Fibroblast of lung (primary cell): ENCODE results near the gene ENPP7. TPM values are rescaled to one million over a fixed set of nuclear protein-coding genes. Genes with fewer than 3 reads are reported as not detected.

Experiments
- DNase-seq, 2 donors: peaks; one replicate each; pipeline versions ENCODE4 v3.0.0 to v3.0.0-alpha.2; 2010; ENCODE audit warnings: low read depth in 2 of 2
- H2AFZ ChIP-seq: 2 replicates; pipeline ENCODE4 v1.5.1; 2012; ENCODE audit warnings: low read length, control low read depth, inconsistent platforms
- H3K27ac ChIP-seq: 2 replicates; pipeline ENCODE4 v1.5.1; 2011; ENCODE audit warnings: low read length, control low read depth; ENCODE audit not compliant: insufficient read depth
- H3K27me3 ChIP-seq: 2 replicates; pipeline ENCODE4 v1.5.1; 2011; ENCODE audit warnings: mild to moderate bottlenecking, low read length; ENCODE audit not compliant: control insufficient read depth, insufficient read depth
- H3K36me3 ChIP-seq: 2 replicates; pipeline ENCODE4 v1.5.1; 2011; ENCODE audit warnings: low read length; ENCODE audit not compliant: control insufficient read depth, insufficient read depth
- H3K4me1 ChIP-seq: 2 replicates; pipeline ENCODE4 v1.5.1; 2011; ENCODE audit warnings: low read length; ENCODE audit not compliant: control insufficient read depth, insufficient read depth; ENCODE audit errors: extremely low read depth
- H3K4me2 ChIP-seq: 2 replicates; pipeline ENCODE4 v1.5.1; 2011; ENCODE audit warnings: low read length, control low read depth; ENCODE audit not compliant: insufficient read depth; ENCODE audit errors: extremely low read depth
- H3K4me3 ChIP-seq, 4 experiments: fragments of 200-600 bp in 1 of 4; sonication (generic) in 1 of 4; replicated peaks in 1 of 4; 2 replicates each; pipeline ENCODE4 v1.5.1; 2011 to 2016; ENCODE audit warnings: low read length in 4 of 4, low read depth in 3 of 4, mild to moderate bottlenecking in 3 of 4, control low read depth in 2 of 4, inconsistent platforms in 1 of 4, mixed read lengths in 1 of 4; ENCODE audit not compliant: insufficient read depth in 1 of 4; ENCODE audit errors: control extremely low read depth in 1 of 4
- H3K79me2 ChIP-seq: 2 replicates; pipeline ENCODE4 v1.5.1; 2012; ENCODE audit warnings: mild to moderate bottlenecking, low read length, inconsistent platforms; ENCODE audit not compliant: control insufficient read depth, insufficient read depth
- H3K9ac ChIP-seq: 2 replicates; pipeline ENCODE4 v1.5.1; 2011; ENCODE audit warnings: mild to moderate bottlenecking, low read length, control low read depth; ENCODE audit not compliant: insufficient read depth
- H3K9me3 ChIP-seq: 2 replicates; pipeline ENCODE4 v1.5.1; 2012; ENCODE audit warnings: low read depth, low read length; ENCODE audit not compliant: control insufficient read depth, insufficient read depth
- H4K20me1 ChIP-seq: 2 replicates; pipeline ENCODE4 v1.5.1; 2011; ENCODE audit warnings: low read length; ENCODE audit not compliant: control insufficient read depth, insufficient read depth; ENCODE audit errors: extremely low read depth
- CTCF ChIP-seq, 2 donors: IDR thresholded peaks in 1 of 2; conservative IDR thresholded peaks in 1 of 2; 1 replicate in 1 of 2; 2 replicates in 1 of 2; pipeline ENCODE4 v1.5.1; 2011 to 2012; ENCODE audit warnings: low read length in 2 of 2, control low read depth in 1 of 2, inconsistent platforms in 1 of 2, low read depth in 1 of 2, mild to moderate bottlenecking in 1 of 2
- EZH2 ChIP-seq: IDR thresholded peaks from 2 replicates; pipeline ENCODE4 v1.5.1; 2012; ENCODE audit warnings: low read length, control low read depth, mild to moderate bottlenecking; ENCODE audit errors: missing control alignments
- polyA plus RNA-seq, 2 donors: library from polyadenylated mRNA; depleted of rRNA in 1 of 2; stranded (reverse) in 1 of 2; unstranded in 1 of 2; fragments of >200 nt; gene quantifications; 2 replicates each; pipeline ENCODE4 v1.2.1, GENCODE V29; 2011 to 2012; ENCODE audit warnings: missing spikeins in 1 of 2
- total RNA-seq: library from RNA; depleted of rRNA; stranded (reverse); fragments of >200 nt; gene quantifications from 2 replicates; pipeline ENCODE4 v1.2.1, GENCODE V29; 2014

The ENPP7 gene
- total and polyA plus RNA-seq, 2 donors (not counting 1 experiment from before 2014, with no cell fraction given), result not detected

GRCh38 chr17:79695797-79696609 lies 34.7 kb upstream of the ENPP7 start:
- Histone ChIP-seq H3K4me1 (no peaks in the 10 kb centered on the region), H3K27me3 (no peaks in the 10 kb centered on the region), H3K36me3 (no peaks in the 10 kb centered on the region), H3K9ac (no peak overlapping the region), H3K9me3 (no peaks in the 10 kb centered on the region), H3K79me2 (no peaks in the 10 kb centered on the region), H4K20me1 (no peaks in the 10 kb centered on the region), H3K27ac (no peak overlapping the region), H3K4me2 (no peak overlapping the region), H2AFZ (no peak overlapping the region), H3K4me3 (no peak overlapping the region)
- DNase-seq, result peak; percentile 40 to 60
- TF ChIP-seq EZH2, result no peak
- TF ChIP-seq CTCF (conservative IDR thresholded peaks at IDR 0.05 in 1 of 2, IDR thresholded peaks at IDR 0.05 in 1 of 2; ENCODE audit: low read depth in 1 of 2, low read length in 2 of 2), result no peak

- Histone ChIP-seq H3K27me3 (no peaks in the 10 kb centered on the region), H3K27ac (no peak overlapping the region), H3K9ac (no peak overlapping the region), H4K20me1 (no peaks in the 10 kb centered on the region), H3K4me3 (no peak overlapping the region), H2AFZ (no peak overlapping the region), H3K79me2 (no peaks in the 10 kb centered on the region), H3K4me1 (no peaks in the 10 kb centered on the region), H3K36me3 (no peaks in the 10 kb centered on the region), H3K9me3 (no peaks in the 10 kb centered on the region), H3K4me2 (no peak overlapping the region)
- TF ChIP-seq CTCF (conservative IDR thresholded peaks at IDR 0.05 in 1 of 2, IDR thresholded peaks at IDR 0.05 in 1 of 2; ENCODE audit: low read depth in 1 of 2, low read length in 2 of 2), result no peak
- TF ChIP-seq EZH2, result no peak
- DNase-seq, result no peak
Observed at GRCh38 chr17:79696610-79696982, 34.1 kb upstream of the ENPP7 start.

- no peak overlapping the region for H3K27ac ChIP-seq
- no peak overlapping the region for H3K4me2 ChIP-seq
- no peaks in the 10 kb centered on the region for H3K9me3 ChIP-seq
- TF ChIP-seq EZH2, result no peak
- TF ChIP-seq CTCF (conservative IDR thresholded peaks at IDR 0.05 in 1 of 2, IDR thresholded peaks at IDR 0.05 in 1 of 2; ENCODE audit: low read depth in 1 of 2, low read length in 2 of 2), result no peak
- no peaks in the 10 kb centered on the region for H3K36me3 ChIP-seq
- H3K27me3 ChIP-seq, result no peaks in the 10 kb centered on the region
- H3K79me2 ChIP-seq, result no peaks in the 10 kb centered on the region
- H2AFZ ChIP-seq, result no peak overlapping the region
- H4K20me1 ChIP-seq, result no peaks in the 10 kb centered on the region
- H3K4me1 ChIP-seq, result no peaks in the 10 kb centered on the region
- no peak for DNase-seq
- no peak overlapping the region for H3K9ac ChIP-seq
- no peak overlapping the region for H3K4me3 ChIP-seq
Observed at GRCh38 chr17:79698146-79698846, 32.4 kb upstream of the ENPP7 start.
